NCI-H748 treated with DMSO at 0.1 percent for 48 hours (cell line): ENCODE measurements around the gene SYNPO.

Experiments
- DNase-seq: peaks from one replicate; lab custom pipeline; 2025; lab: John Stamatoyannopoulos, UW

The SYNPO gene

DNA sequence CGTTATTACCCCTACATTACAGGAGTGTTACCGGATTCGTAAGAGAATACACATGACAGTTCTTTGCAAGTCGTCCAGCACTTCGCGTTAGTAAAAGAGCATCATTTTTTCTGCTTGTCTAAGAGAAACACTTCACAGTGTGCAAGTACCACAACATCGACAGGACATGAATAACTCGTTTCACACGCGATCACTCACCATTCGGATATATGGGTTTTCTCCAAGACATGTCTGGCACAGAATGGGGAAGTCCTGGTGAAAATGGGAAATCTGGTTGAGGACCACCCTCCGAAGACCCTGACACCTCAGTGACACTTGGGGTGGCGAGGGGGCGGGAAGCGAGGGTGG is 59.8 kb downstream of the SYNPO start:
- DNase-seq, result no peak

DNA sequence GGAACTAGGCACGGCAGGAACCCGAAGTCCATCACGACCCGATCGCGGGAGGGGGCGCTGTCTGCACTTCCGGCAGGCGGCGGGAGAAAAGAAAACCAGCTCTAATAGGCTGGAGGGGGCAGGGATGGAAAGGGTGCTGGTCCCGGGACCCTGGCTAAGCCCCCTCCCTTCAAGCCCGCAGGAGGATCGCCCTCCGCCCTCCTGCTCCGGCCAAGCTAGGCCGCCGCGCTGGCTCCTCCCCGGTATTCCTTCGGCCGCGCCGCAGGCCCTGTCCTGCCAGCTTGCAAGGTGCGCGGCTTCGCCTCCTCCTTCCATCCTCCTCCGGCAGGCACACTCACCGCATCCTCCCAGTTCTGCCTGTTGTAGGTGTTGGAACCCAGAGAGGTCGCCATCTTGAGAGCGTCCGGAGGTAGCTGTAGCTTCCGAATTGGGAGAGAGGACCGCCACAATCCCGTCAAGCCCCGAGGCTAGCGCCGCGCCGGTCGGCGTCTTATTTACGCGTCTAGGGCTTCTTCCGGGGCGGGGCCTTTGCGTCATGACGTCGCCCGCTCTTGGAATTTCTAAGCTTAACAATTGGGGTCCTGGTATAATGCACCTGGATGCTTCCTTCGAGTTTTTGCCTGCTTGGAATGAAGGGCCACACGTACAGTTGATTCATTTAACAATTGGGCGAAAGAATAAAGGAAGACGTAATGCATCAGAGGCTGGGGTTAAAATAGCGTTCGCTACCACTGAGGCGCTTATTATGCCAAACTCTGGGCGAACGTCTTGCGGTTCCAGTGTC is 60.3 kb downstream of the SYNPO start, which contains the start of gene RBM22:
Gene RBM22 (minus strand): TSS at position 469 of the 784 bp plus-strand sequence. CDS start 77 bp downstream, at position 392.
- DNase-seq, result peak; percentile 84

DNA sequence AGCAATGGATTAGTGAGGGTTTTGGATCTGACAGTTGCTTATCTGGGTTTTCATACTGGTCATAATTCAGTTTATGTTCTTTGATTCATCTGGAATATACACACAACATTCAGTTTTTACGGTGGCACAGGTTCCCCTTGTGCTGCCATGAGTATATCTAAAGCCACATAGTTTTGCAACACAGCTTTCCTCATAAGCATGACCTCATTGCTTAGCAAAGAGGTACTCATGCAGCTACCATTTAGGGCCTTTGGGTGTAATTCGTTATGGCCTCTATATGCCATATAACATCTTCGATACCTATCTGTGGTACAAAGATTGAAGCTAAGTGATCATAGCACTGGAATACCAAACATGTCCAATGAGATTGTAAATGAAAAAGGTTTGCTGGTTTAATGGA is 63.3 kb downstream of the SYNPO start:
- DNase-seq, result no peak

DNA sequence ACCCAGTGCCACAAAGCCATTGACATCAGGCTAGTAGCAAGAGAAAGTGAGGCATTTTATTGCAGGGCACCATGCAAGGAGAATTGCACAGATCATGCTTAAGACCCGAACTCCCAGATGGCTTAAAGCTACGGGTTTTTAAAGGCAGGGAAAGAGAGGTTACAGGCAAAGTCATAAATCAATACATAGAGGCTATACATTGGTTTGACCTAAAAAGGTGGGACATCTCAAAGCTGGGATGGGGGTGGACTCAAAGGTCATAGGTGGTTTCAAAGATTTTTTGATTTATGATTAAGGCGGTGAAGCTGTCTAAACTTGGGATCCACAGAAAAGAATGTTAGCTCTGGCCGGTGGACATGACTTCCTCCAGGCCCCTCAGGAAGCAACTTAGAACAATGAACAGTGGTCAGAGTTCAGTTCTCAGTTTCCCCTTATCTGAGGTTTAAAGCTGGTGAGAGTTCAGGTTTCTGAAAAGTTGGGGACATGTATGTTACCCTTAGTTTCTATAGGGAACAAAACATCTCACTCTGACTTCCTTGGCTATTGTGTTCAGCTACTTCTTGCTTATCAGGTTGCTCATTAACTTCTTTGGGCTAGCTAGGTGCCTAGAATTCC is 66.4 kb downstream of the SYNPO start:
- no peak for DNase-seq
